ENCODE measurements around the gene CROCC2.

DNA sequence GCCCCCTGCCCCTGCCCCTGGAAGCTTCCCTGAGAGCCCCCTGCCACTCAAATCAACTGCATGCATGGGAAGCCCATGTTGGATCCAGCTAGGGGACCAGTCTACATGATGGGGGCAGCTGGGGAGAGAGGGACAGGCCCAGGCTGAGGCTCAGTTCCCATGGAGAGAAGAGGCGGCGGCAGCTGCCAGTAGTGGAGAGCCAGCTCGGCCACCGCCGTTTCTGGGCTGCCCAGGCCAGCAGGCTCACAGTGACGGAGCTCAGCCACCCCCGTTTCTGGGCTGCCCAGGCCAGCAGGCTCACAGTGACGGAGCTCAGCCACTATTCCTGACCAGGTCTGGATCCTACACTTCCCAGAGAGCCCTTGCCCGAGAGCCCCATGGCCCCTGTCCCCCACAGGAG, 13.8 kb upstream of the CROCC2 start:
- no peak for TF ChIP-seq POLR2AphosphoS5 (IDR thresholded peaks at IDR 0.05; ENCODE audit: low read depth)
- TF ChIP-seq, protein P1, sequence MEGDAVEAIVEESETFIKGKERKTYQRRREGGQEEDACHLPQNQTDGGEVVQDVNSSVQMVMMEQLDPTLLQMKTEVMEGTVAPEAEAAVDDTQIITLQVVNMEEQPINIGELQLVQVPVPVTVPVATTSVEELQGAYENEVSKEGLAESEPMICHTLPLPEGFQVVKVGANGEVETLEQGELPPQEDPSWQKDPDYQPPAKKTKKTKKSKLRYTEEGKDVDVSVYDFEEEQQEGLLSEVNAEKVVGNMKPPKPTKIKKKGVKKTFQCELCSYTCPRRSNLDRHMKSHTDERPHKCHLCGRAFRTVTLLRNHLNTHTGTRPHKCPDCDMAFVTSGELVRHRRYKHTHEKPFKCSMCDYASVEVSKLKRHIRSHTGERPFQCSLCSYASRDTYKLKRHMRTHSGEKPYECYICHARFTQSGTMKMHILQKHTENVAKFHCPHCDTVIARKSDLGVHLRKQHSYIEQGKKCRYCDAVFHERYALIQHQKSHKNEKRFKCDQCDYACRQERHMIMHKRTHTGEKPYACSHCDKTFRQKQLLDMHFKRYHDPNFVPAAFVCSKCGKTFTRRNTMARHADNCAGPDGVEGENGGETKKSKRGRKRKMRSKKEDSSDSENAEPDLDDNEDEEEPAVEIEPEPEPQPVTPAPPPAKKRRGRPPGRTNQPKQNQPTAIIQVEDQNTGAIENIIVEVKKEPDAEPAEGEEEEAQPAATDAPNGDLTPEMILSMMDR (IDR thresholded peaks at IDR 0.05; ENCODE audit: insufficient read depth, low read length): no peak

All from HL-60 (cell line).